H1 (cell line): Measurements from ENCODE around the gene TTLL9. TPM values are rescaled to one million over a fixed set of nuclear protein-coding genes. Genes with fewer than 3 reads are reported as not detected.

Source experiments
- CTCF ChIA-PET: fragments of 300-600 bp; sonication (Branson Sonifier 250); formaldehyde crosslinking; loops from one replicate; lab custom pipeline; 2021; ENCODE audit not compliant: partially characterized antibody; lab: Charles Lee
- POLR2A ChIA-PET: fragments of 300-600 bp; sonication (Branson Sonifier 250); formaldehyde crosslinking; loops from one replicate; lab custom pipeline; 2021; ENCODE audit warnings: inconsistent platforms; ENCODE audit not compliant: partially characterized antibody; lab: Charles Lee
- DNase-seq, 2 experiments: peaks; one replicate each; pipeline versions ENCODE4 v3.0.0 to v3.0.0-alpha.2; 2010 to 2022; ENCODE audit warnings: low spot score in 2 of 2, low read depth in 1 of 2, mixed read lengths in 1 of 2
- FAIRE-seq: peaks from 2 replicates; lab custom pipeline; 2011; peaks lifted over from hg19 to GRCh38; lab: Jason Lieb, UNC
- H2AFZ ChIP-seq: 2 replicates; pipeline ENCODE4 v1.8.1; 2012; ENCODE audit warnings: low read length, inconsistent platforms
- H2AK5ac ChIP-seq: 2 replicates; pipeline ENCODE4 v1.6.1; 2013; ENCODE audit warnings: low read depth, low read length
- H2BK120ac ChIP-seq: replicated peaks from 2 replicates; pipeline ENCODE3; 2013; ENCODE audit warnings: low read depth, low read length, inconsistent platforms
- H2BK12ac ChIP-seq: 2 replicates; pipeline ENCODE4 v1.6.1; 2013; ENCODE audit warnings: low read depth, low read length
- H2BK15ac ChIP-seq: 2 replicates; pipeline ENCODE4 v1.6.1; 2013; ENCODE audit warnings: low read length
- H2BK20ac ChIP-seq: 2 replicates; pipeline ENCODE4 v1.6.1; 2013; ENCODE audit warnings: low read length
- H2BK5ac ChIP-seq: 2 replicates; pipeline ENCODE4 v1.6.1; 2013; ENCODE audit warnings: low read depth, low read length
- H3K14ac ChIP-seq: 2 replicates; pipeline ENCODE4 v1.6.1; 2013; ENCODE audit warnings: inconsistent platforms; ENCODE audit not compliant: insufficient read length
- H3K18ac ChIP-seq: 2 replicates; pipeline ENCODE4 v1.6.1; 2013; ENCODE audit warnings: low read length; ENCODE audit errors: extremely low read depth
- H3K23ac ChIP-seq: 2 replicates; pipeline ENCODE4 v1.6.1; 2013; ENCODE audit warnings: inconsistent platforms; ENCODE audit not compliant: insufficient read length
- H3K23me2 ChIP-seq: 2 replicates; pipeline ENCODE4 v1.6.1; 2013; ENCODE audit warnings: low read depth, low read length
- H3K27ac ChIP-seq: 2 replicates; pipeline ENCODE4 v1.6.1; 2011; ENCODE audit warnings: low read depth, low read length, inconsistent platforms
- H3K27me3 ChIP-seq, 4 experiments: replicated peaks in 1 of 4; 1 replicate in 1 of 4; 2 replicates in 3 of 4; pipeline versions ENCODE4 v1.6.1 to v1.8.1; 2011 to 2013; ENCODE audit warnings: low read length in 3 of 4, mild to moderate bottlenecking in 3 of 4, inconsistent platforms in 2 of 4, mixed read lengths in 2 of 4, moderate library complexity in 1 of 4; ENCODE audit not compliant: control insufficient read depth in 3 of 4, insufficient read depth in 3 of 4; ENCODE audit errors: extremely low read depth in 1 of 4
- H3K36me3 ChIP-seq, 4 experiments: 2 replicates each; pipeline versions ENCODE4 v1.6.1 to v1.8.1; 2011 to 2013; ENCODE audit warnings: mild to moderate bottlenecking in 4 of 4, low read length in 3 of 4, moderate library complexity in 2 of 4, control low read depth in 1 of 4, inconsistent platforms in 1 of 4; ENCODE audit not compliant: insufficient read depth in 4 of 4, control insufficient read depth in 2 of 4
- H3K4ac ChIP-seq: replicated peaks from 2 replicates; pipeline ENCODE3; 2013; ENCODE audit warnings: low read length, low read depth, mixed read lengths, inconsistent platforms; ENCODE audit not compliant: insufficient read length
- H3K4me1 ChIP-seq, 4 experiments: replicated peaks in 1 of 4; 1 replicate in 1 of 4; 2 replicates in 3 of 4; pipeline versions ENCODE4 v1.6.1 to v1.8.1; 2011 to 2013; ENCODE audit warnings: low read length in 3 of 4, inconsistent platforms in 2 of 4, mixed read lengths in 1 of 4; ENCODE audit not compliant: insufficient read depth in 4 of 4, control insufficient read depth in 3 of 4
- H3K4me2 ChIP-seq, 2 experiments: 2 replicates each; pipeline versions ENCODE4 v1.6.1 to v1.8.1; 2011 to 2013; ENCODE audit warnings: low read depth in 2 of 2, low read length in 2 of 2, control low read depth in 1 of 2, inconsistent platforms in 1 of 2, mild to moderate bottlenecking in 1 of 2; ENCODE audit not compliant: insufficient read depth in 1 of 2
- H3K4me3 ChIP-seq, 4 experiments: fragments of 200-600, 300-600 bp in 1 of 4; sonication (generic), shearing (Covaris generic), sonication (Bioruptor Twin) in 1 of 4; 2 replicates each; pipeline versions ENCODE4 v1.5.1 to v1.8.1; 2011 to 2016; ENCODE audit warnings: low read length in 4 of 4, low read depth in 3 of 4, control low read depth in 2 of 4, inconsistent platforms in 2 of 4, mild to moderate bottlenecking in 2 of 4, mixed read lengths in 1 of 4, moderate library complexity in 1 of 4; ENCODE audit not compliant: insufficient read depth in 2 of 4; ENCODE audit errors: extremely low read depth in 1 of 4
- H3K56ac ChIP-seq: replicated peaks from 2 replicates; pipeline ENCODE3; 2013; ENCODE audit warnings: low read depth, mild to moderate bottlenecking, mixed read lengths, low read length, inconsistent platforms; ENCODE audit not compliant: insufficient read length
- H3K79me1 ChIP-seq: 2 replicates; pipeline ENCODE4 v1.6.1; 2013; ENCODE audit warnings: low read depth, low read length, control low read depth
- H3K79me2 ChIP-seq, 2 experiments: 2 replicates each; pipeline versions ENCODE4 v1.6.1 to v1.8.1; 2012 to 2013; ENCODE audit warnings: low read length in 2 of 2, mild to moderate bottlenecking in 2 of 2, inconsistent platforms in 1 of 2; ENCODE audit not compliant: insufficient read depth in 2 of 2, control insufficient read depth in 1 of 2
- H3K9ac ChIP-seq, 4 experiments: replicated peaks in 1 of 4; 1 replicate in 1 of 4; 2 replicates in 3 of 4; pipeline versions ENCODE4 v1.6.1 to v1.8.1; 2011 to 2013; ENCODE audit warnings: low read depth in 3 of 4, low read length in 3 of 4, control low read depth in 2 of 4, mild to moderate bottlenecking in 2 of 4, moderate library complexity in 2 of 4, inconsistent platforms in 1 of 4; ENCODE audit errors: extremely low read depth in 1 of 4
- H3K9me3 ChIP-seq, 2 experiments: 2 replicates each; pipeline versions ENCODE4 v1.6.1 to v1.8.1; 2012 to 2013; ENCODE audit warnings: mild to moderate bottlenecking in 2 of 2, moderate library complexity in 2 of 2, control low read depth in 1 of 2, inconsistent platforms in 1 of 2, low read depth in 1 of 2, low read length in 1 of 2, mixed read lengths in 1 of 2; ENCODE audit not compliant: insufficient read depth in 2 of 2
- H4K20me1 ChIP-seq, 2 experiments: replicated peaks in 1 of 2; 2 replicates each; pipeline versions ENCODE3 to v1.8.1; 2011 to 2013; ENCODE audit warnings: inconsistent platforms in 2 of 2, low read length in 2 of 2, mild to moderate bottlenecking in 1 of 2; ENCODE audit not compliant: insufficient read depth in 2 of 2, control insufficient read depth in 1 of 2
- H4K5ac ChIP-seq: 2 replicates; pipeline ENCODE4 v1.6.1; 2013; ENCODE audit warnings: low read length, low read depth, mixed read lengths, inconsistent platforms; ENCODE audit not compliant: insufficient read length
- H4K8ac ChIP-seq: 2 replicates; pipeline ENCODE4 v1.8.0; 2013; ENCODE audit warnings: mild to moderate bottlenecking, moderate library complexity, low read length, inconsistent platforms; ENCODE audit not compliant: insufficient read depth; ENCODE audit errors: extremely low read depth
- H4K91ac ChIP-seq: replicated peaks from 2 replicates; pipeline ENCODE3; 2013; ENCODE audit warnings: low read length, mixed read lengths, inconsistent platforms; ENCODE audit not compliant: insufficient read length
- HDAC6 ChIP-seq: IDR thresholded peaks from one replicate; pipeline ENCODE4 v1.7.1; 2012; ENCODE audit warnings: low read depth, mild to moderate bottlenecking, inconsistent platforms, low read length, moderate library complexity
- PHF8 ChIP-seq: fragments of 200-600 bp; sonication (generic); conservative IDR thresholded peaks from 2 replicates; pipeline ENCODE4 v1.7.1; 2012; ENCODE audit warnings: low read depth, mild to moderate bottlenecking, inconsistent platforms, low read length, moderate library complexity
- RAD21 ChIP-seq, 2 experiments: IDR thresholded peaks in 1 of 2; conservative IDR thresholded peaks in 1 of 2; 2 replicates each; pipeline ENCODE4 v1.6.1; 2011; ENCODE audit warnings: low read depth in 2 of 2, low read length in 2 of 2, improper control_type of control experiment in 1 of 2, inconsistent platforms in 1 of 2, mild to moderate bottlenecking in 1 of 2, moderate library complexity in 1 of 2
- WGBS, 2 experiments: shearing (Covaris generic) in 1 of 2; methylation state at CpG; one replicate each; pipeline versions ENCODE4 v1.1.6 to v1.1.7; 2013 to 2015; ENCODE audit warnings: low lambda C conversion rate in 2 of 2, mixed read lengths in 2 of 2, inconsistent platforms in 1 of 2, low coverage in 1 of 2, missing lambda C conversion rate in 1 of 2; ENCODE audit not compliant: insufficient replicate concordance in 2 of 2, insufficient coverage in 1 of 2, insufficient read length in 1 of 2; ENCODE audit errors: extremely low coverage in 1 of 2, missing lambda C conversion rate in 1 of 2; 5-methylcytosine and 5-hydroxymethylcytosine counted together
- polyA plus RNA-seq, 7 experiments: library from polyadenylated mRNA; depleted of rRNA in 3 of 7; stranded (reverse) in 5 of 7; unstranded in 2 of 7; fragments of >200 nt in 5 of 7; fragments of 200-250 nt in 2 of 7; gene quantifications; 1 replicate in 5 of 7; 2 replicates in 1 of 7; 4 replicates in 1 of 7; pipeline versions ENCODE4 v1.2.1 to v1.2.3, GENCODE V29; 2011 to 2013; ENCODE audit warnings: missing spikeins in 2 of 7, mixed read lengths in 2 of 7
- total RNA-seq: library from RNA; stranded (reverse); fragmentation: NEBNext Ultra II Directional; extraction: Animal tissue kit (Norgen Biotek cat#: 25700); gene quantifications from 2 replicates; pipeline ENCODE4 v1.2.1, GENCODE V29; 2021

Gene TTLL9
- total and polyA plus RNA-seq, 2 of the 8 experiments (the other 6 are each of a cell fraction or from before 2014, with no cell fraction given): 0.06 TPM; not detected in 1

DNA sequence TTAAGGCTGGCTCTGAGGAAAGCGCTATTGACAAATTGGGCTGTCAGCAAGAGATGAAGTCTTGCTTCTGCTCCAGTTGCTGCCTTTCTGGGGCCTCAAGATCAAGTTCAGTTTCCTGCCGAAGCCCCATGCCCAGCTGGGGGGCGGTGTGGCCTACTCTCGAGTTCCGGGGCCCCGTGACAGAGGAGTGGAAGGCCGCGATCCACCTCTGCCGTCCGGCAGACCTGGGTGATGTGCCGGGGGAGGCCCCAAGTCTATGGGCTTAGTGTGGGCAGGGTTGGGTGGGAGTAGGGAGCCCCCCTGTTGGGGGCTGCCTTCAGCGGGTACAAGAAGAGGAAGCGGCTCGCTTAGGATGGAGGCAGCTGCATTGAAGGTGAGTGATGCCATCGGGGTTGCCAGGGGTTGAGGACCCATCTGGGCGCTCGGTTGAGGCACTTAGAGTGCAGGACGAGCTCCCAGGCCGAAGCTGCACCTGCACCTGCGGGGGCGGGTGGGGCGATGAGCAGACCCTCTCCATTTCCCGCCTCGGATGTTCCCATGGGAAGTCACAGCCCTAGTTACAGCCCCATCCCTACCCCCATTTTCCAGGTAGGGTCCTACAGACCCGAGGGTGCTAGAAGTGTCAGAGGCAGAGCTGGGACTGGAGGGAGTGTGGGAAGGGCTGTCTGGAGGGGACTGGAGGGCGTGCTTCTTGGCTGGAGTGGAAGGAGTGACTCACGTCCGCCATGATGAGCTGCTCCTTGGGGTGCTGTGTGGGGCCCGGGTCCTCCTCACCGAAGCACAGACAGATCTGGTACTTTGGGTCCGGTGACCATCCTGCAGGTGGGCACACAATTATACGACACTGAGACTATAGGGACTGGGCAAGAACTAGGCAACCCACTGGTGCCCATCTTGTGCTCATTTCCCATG is 22.1 kb upstream of the TTLL9 start:
- Histone ChIP-seq H3K27ac (no peak overlapping the region), H3K4ac (peak overlapping the region; percentile 23), H3K4me2 (no peak overlapping the region), H2BK20ac (no peak overlapping the region), H2AK5ac (no peak overlapping the region), H3K56ac (no peak overlapping the region), H3K14ac (no peak overlapping the region), H3K9me3 (no peaks in the 10 kb centered on the region), H3K4me3 (no peak overlapping the region), H4K5ac (no peak overlapping the region), H2AFZ (no peak overlapping the region), H2BK120ac (no peak overlapping the region), H2BK15ac (no peak overlapping the region), H3K18ac (no peak overlapping the region), H3K23ac (no peak overlapping the region), H4K20me1 (no peaks in the 10 kb centered on the region), H4K8ac (no peak overlapping the region), H3K9ac (no peak overlapping the region), H2BK12ac (no peak overlapping the region), H3K23me2 (peaks cover 4% of the 10 kb centered on the region), H3K4me1 (peaks cover 0 to 14% (median 10%) of the 10 kb centered on the region in 4 experiments; a peak in 5 of 7 replicates), H3K79me2 (no peaks in the 10 kb centered on the region), H4K91ac (no peak overlapping the region), H3K36me3 (no peaks in the 10 kb centered on the region), H3K79me1 (no peaks in the 10 kb centered on the region), H3K27me3 (peaks cover 5 to 38% (median 25%) of the 10 kb centered on the region in 4 experiments), H2BK5ac (no peak overlapping the region)
- no peak for TF ChIP-seq HDAC6
- no peak for TF ChIP-seq PHF8
- no peak for TF ChIP-seq RAD21 (IDR thresholded peaks at IDR 0.05 in 1 of 2, conservative IDR thresholded peaks at IDR 0.05 in 1 of 2; ENCODE audit: low read depth in 2 of 2, low read length in 2 of 2)
- DNase-seq: no peak
- no peak for FAIRE-seq
- ChIA-PET CTCF (interaction anchor here (0.7 to 8.3 kb wide), 19 partner anchors 8 to 239 kb away, joined by 3 to 111 read pairs (median 7); partner anchors contain the start of genes MYLK2 and PDRG1), POLR2A (interaction anchor here (0.6 kb wide), 1 partner anchor 608 kb away, joined by 3 read pairs; no protein-coding TSS in a partner anchor)
- WGBS, 2 experiments: 88% methylated on average over 32 of the region's 32 CpGs; no CpG with 5 or more reads in 1 of the 2 experiments
